ENCODE results near the gene CES4A. TPM values are rescaled to one million over a fixed set of nuclear protein-coding genes. Genes with fewer than 3 reads are reported as not detected.

The CES4A gene
- total RNA-seq, 2 experiments from 2014 or later = 28.9 to 30.5 TPM

DNA sequence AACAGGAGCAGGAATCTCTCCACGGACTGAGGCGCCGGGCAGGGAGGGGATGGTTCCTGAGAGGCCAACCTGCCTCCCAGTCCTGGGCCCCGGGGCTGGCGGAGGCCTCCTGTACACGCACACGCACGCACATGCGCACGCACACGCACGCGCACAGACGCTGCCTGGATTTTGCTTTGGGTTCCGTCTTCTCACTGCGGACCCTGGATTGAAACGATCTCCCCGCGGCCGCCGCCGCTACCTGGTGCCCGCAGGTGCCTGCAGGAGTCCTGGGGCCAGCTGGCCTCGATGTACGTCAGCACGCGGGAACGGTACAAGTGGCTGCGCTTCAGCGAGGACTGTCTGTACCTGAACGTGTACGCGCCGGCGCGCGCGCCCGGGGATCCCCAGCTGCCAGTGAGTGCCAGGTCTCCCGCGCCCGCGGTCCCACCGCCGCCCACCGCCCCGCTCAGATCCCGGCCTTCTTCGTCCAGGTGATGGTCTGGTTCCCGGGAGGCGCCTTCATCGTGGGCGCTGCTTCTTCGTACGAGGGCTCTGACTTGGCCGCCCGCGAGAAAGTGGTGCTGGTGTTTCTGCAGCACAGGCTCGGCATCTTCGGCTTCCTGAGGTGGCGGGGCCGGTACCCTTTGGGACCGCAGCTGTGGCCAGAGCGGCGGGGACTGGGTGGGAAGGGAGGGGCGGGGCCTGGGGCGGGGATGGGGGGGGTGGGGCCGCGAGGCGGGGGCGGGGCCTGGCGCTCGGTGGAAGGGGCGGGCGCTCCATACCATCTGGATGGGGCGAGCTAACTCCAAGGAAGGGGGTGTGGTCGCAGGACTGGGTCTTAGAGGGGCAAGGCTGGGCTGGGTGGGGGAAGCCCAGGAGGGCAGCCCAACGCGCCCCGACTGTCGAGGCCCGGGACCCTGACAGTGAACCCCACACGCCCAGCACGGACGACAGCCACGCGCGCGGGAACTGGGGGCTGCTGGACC, 12.3 kb downstream of the CES4A start:
- H3K36me3 Mint-ChIP-seq (ENCODE audit: low read depth) = peaks cover 27% of the 10 kb centered on the region
- H3K4me1 Mint-ChIP-seq = peaks cover 36% of the 10 kb centered on the region
- H3K27me3 Mint-ChIP-seq = no peaks in the 10 kb centered on the region
- no peaks in the 10 kb centered on the region for H3K9me3 Mint-ChIP-seq
- POLR2A ChIA-PET = no interaction called here
- peak; percentile 65 for DNase-seq
- CTCF ChIA-PET = interaction anchor here (0.5 to 1.5 kb wide), 6 partner anchors 9 to 185 kb away, joined by 3 read pairs; no protein-coding TSS in a partner anchor
- H3K4me3 Mint-ChIP-seq = peak overlapping the region; percentile 73
- peak overlapping the region; percentile 86 for H3K27ac Mint-ChIP-seq

DNA sequence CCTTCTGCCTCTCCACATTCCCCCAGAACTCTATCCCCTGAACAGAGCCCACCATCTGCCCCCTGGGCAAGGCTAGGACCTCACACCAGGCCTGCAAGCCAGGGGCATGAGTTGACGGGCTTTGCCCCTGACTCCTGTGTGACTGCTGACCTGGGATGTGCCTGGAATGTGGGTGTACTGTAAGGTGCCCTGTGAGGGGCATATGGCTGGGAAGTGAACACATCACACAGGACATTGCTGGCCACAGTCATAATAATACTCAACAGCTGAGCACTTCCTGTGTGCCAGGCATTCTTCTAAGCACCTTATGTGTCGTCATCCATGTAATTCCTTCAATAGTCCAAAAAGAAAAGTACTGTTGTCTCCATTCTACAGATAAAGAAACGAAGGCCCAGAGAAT, 13.3 kb downstream of the CES4A start:
- peaks cover 38% of the 10 kb centered on the region for H3K4me1 Mint-ChIP-seq
- H3K36me3 Mint-ChIP-seq (ENCODE audit: low read depth) = peaks cover 29% of the 10 kb centered on the region
- H3K27ac Mint-ChIP-seq = no peak overlapping the region
- POLR2A ChIA-PET = no interaction called here
- no peak for DNase-seq
- CTCF ChIA-PET = interaction anchor here (0.6 to 1.7 kb wide), 3 partner anchors 10 to 13 kb away, joined by 3 to 4 read pairs (median 3); partner anchors contain the start of gene CES4A
- H3K9me3 Mint-ChIP-seq = no peaks in the 10 kb centered on the region
- H3K4me3 Mint-ChIP-seq = peak overlapping the region; percentile 73
- no peaks in the 10 kb centered on the region for H3K27me3 Mint-ChIP-seq

DNA sequence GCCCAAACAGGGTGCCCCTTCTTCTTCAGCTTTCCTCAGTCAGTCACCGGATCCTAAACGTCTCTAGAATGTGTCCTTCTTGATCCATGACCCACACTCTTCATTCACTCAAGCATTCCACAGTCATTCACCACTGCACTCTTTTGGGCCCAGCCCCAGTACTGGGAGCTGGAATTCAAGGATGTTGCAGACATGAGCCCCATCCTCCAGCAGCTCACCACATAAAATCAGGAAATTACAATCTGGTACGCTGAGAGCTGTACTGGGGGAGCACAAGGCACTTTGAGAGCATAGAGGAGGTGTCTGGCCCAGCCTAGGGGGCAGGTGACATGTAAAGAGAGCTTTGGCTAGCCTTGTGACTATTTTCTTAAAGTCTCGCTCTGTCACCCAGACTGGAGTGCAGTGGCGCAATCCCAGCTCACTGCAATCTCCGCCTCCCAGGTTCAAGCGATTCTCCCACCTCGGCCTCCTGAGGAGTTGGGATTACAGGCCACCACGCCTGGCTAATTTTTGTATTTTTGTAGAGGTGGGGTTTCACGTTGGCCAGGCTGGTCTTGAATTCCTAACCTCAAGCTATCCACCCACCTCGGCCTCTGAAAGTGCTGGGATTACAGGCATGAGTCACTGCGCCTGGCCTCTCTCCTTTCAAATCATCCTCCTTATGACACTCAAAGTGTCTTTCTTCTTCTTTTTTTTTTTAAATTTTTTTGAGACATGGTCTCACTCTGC, 18.7 kb downstream of the CES4A start:
- no peak for DNase-seq
- Mint-ChIP-seq H3K27me3 (no peaks in the 10 kb centered on the region), H3K27ac (no peak overlapping the region), H3K9me3 (no peaks in the 10 kb centered on the region), H3K36me3 (ENCODE audit: low read depth) (peaks cover 19% of the 10 kb centered on the region), H3K4me1 (peaks cover 34% of the 10 kb centered on the region), H3K4me3 (no peak overlapping the region)
- ChIA-PET CTCF (interaction anchor here (2.9 to 4.2 kb wide), 2 partner anchors 11 to 148 kb away, joined by 7 to 34 read pairs; no protein-coding TSS in a partner anchor), POLR2A (interaction anchor here (0.5 kb wide), 1 partner anchor 35 kb away, joined by 7 read pairs; no protein-coding TSS in a partner anchor)

DNA sequence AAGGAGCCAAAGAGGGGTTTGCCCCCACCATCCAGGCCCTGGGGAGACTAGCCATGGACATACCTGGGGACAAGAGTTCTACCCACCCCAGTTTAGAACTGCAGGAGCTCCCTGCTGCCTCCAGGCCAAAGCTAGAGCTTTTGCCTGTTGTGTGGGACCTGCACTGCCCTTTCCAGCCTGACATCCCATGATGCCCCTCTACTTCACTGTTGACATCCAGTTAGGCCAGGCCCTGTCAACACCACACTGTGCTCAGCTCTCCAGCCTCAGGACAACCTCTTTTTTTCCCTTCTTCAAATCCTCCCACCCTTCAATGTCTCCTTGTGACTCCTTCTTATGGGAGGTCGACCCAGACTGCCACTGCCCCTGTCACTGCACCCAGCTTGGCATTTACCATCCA, 20.8 kb downstream of the CES4A start:
- H3K4me3 Mint-ChIP-seq = no peak overlapping the region
- ChIA-PET POLR2A (no interaction called here), CTCF (interaction anchor here (1.3 to 4.2 kb wide), 3 partner anchors 9 to 176 kb away, joined by 3 to 34 read pairs (median 7); no protein-coding TSS in a partner anchor)
- H3K9me3 Mint-ChIP-seq = no peaks in the 10 kb centered on the region
- no peak overlapping the region for H3K27ac Mint-ChIP-seq
- peaks cover 10% of the 10 kb centered on the region for H3K36me3 Mint-ChIP-seq (ENCODE audit: low read depth)
- DNase-seq = no peak
- H3K27me3 Mint-ChIP-seq = no peaks in the 10 kb centered on the region
- peaks cover 39% of the 10 kb centered on the region for H3K4me1 Mint-ChIP-seq

DNA sequence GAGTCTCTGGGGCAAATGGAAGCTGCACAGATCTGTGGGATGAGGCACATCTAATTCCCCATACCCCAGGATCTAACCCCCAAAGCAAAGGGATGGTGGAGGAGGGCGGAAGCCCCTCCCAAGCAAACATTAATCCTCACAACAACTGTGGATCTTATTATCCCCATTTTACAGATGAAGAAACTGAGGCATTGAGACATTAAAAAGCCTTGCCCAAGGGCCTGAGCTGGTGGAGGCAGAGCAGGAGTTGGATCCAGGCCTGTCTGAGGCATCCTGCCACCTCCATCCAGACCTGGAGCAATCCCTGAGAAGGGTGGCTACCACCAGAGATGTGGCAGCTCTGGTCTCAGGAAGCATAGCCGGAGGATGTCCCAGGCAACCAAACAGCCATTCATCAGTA, 22.9 kb downstream of the CES4A start:
- DNase-seq = no peak
- peaks cover 59% of the 10 kb centered on the region for H3K4me1 Mint-ChIP-seq
- POLR2A ChIA-PET = no interaction called here
- H3K4me3 Mint-ChIP-seq = no peak overlapping the region
- H3K27me3 Mint-ChIP-seq = no peaks in the 10 kb centered on the region
- H3K36me3 Mint-ChIP-seq (ENCODE audit: low read depth) = no peaks in the 10 kb centered on the region
- no peak overlapping the region for H3K27ac Mint-ChIP-seq
- CTCF ChIA-PET = interaction anchor here (1.1 to 11.2 kb wide), 5 partner anchors 19 to 382 kb away, joined by 3 to 129 read pairs (median 3); partner anchors contain the start of genes B3GNT9 and TPPP3
- H3K9me3 Mint-ChIP-seq = no peaks in the 10 kb centered on the region

DNA sequence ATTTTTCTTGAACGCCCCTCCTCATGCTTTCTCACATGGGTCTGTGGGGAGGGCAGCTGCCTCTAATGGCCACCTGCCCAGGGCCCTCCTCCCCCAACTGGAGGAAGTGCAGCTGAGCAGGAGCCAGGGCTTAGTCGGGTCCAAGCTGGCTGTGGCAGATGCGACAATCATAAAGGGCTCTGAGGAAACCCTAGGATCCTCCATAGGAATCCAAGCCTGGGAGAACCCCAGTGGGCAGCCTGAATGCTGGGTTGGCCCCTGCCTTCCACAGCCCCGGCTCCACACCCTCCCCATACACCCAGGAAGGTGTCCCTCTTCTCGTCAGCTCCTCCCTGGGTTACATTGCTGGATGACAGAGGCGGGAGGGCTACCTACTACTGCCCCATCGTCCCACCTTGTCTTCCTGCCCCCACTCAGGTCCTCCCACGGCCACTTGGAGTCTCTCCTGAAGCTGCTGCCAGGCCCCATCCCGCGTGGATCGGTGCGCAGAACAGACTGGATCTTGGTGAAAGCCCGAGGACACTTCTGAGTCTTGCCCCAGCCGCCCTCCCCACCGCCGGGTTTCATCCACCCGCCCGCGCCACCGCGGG, 24.9 kb downstream of the CES4A start:
- Mint-ChIP-seq H3K36me3 (ENCODE audit: low read depth) (no peaks in the 10 kb centered on the region), H3K27ac (peak overlapping the region; percentile 86), H3K9me3 (no peaks in the 10 kb centered on the region), H3K4me3 (peak overlapping the region; percentile 82), H3K27me3 (no peaks in the 10 kb centered on the region), H3K4me1 (peaks cover 61% of the 10 kb centered on the region)
- ChIA-PET CTCF (interaction anchor here (0.6 to 11.2 kb wide), 23 partner anchors 9 to 184 kb away, joined by 3 to 129 read pairs (median 4); partner anchors contain the start of genes B3GNT9, CES4A, FBXL8 and TRADD), POLR2A (interaction anchor here (0.7 to 1.2 kb wide), 4 partner anchors 9 to 542 kb away, joined by 3 to 6 read pairs (median 4); no protein-coding TSS in a partner anchor)
- DNase-seq = no peak

DNA sequence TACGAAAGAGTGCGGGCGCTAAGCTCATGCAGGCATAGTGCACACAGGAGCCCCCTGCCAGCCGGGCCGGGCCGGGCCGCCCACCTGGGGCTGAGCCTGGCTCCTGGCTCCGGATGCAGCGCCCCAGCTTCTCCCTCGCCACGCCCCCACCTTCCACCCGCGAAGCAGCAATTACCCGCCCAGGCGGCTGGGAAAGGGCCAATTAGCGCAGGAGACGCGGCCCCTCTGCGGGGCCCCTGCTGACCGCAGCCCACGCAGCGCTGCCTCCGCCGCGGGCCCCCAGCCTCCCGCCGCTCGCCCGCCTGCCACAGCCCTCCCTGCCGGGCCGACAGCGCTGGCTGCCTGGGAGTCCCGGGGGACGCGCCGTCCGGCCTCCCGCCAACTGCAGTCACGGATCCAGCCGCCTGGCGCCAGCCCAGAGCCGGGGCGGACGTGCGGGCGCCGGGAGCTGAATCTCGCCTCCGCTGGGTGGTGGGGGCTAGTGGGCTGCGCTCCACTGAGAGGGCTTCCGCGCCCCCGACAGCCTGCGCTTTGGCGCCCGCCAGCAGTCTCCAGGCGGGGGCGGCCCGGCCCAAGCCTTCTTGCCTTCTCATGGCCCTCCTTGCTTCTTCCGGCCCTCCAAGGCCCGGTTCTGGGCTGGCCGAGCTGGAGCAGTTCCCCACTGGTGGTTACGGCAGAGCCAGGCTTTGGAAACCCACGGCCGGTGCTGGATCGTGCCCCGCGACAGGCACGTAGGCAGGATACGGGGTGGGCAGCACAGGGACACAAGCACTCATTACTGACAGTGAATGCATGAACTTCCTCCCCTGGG, 25.6 kb downstream of the CES4A start:
- Mint-ChIP-seq H3K27ac (peak overlapping the region; percentile 96), H3K27me3 (no peaks in the 10 kb centered on the region), H3K4me1 (peaks cover 56% of the 10 kb centered on the region), H3K36me3 (ENCODE audit: low read depth) (no peaks in the 10 kb centered on the region), H3K4me3 (peak overlapping the region; percentile 82), H3K9me3 (no peaks in the 10 kb centered on the region)
- peak; percentile 85 for DNase-seq
- ChIA-PET CTCF (interaction anchor here (0.6 to 11.2 kb wide), 21 partner anchors 9 to 161 kb away, joined by 3 to 129 read pairs (median 4); partner anchors contain the start of genes B3GNT9, FBXL8 and TRADD), POLR2A (interaction anchor here (0.6 to 1.2 kb wide), 5 partner anchors 9 to 542 kb away, joined by 3 to 6 read pairs (median 3); no protein-coding TSS in a partner anchor)

DNA sequence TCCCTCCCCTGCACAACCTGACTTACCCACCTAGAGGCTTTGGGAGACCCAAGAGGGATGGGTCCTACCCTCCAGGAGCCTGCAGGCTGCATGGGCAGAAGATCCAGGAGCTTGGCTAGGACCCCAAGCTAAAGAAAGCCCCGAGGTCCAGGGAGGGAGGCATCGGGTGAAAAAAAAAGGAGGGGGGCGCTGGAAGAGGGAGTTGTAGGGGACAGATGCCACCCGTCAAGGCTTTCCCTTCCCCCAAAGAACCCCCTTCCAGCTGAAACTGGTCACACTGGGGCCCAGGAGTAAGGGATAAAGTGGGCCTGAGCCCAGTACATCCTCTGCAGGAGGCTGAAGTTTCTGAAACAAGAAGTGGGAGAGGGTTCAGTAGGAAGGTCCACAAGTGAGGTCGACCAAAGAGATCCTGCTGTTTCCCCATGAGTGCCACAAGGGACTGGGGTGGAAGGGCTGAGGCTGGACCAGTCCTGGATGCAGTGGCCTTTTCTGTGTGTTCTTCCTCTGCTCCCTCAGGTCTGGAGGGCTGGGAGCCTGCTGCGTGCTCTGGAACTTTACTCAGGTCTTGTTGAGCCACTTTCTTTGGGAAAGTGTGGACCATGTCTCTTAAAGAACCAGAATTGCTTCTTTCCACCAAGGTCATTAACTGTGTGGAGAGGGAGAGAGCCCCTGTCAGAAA, 26.4 kb downstream of the CES4A start:
- Mint-ChIP-seq H3K36me3 (ENCODE audit: low read depth) (no peaks in the 10 kb centered on the region), H3K4me1 (peaks cover 49% of the 10 kb centered on the region), H3K4me3 (peak overlapping the region; percentile 82), H3K9me3 (no peaks in the 10 kb centered on the region), H3K27ac (peak overlapping the region; percentile 96), H3K27me3 (no peaks in the 10 kb centered on the region)
- ChIA-PET POLR2A (interaction anchor here (0.6 to 1.2 kb wide), 2 partner anchors 8 to 40 kb away, joined by 3 read pairs; no protein-coding TSS in a partner anchor), CTCF (interaction anchor here (1.0 to 11.2 kb wide), 9 partner anchors 13 to 160 kb away, joined by 3 to 129 read pairs (median 9); partner anchors contain the start of gene B3GNT9)
- DNase-seq = no peak

DNA sequence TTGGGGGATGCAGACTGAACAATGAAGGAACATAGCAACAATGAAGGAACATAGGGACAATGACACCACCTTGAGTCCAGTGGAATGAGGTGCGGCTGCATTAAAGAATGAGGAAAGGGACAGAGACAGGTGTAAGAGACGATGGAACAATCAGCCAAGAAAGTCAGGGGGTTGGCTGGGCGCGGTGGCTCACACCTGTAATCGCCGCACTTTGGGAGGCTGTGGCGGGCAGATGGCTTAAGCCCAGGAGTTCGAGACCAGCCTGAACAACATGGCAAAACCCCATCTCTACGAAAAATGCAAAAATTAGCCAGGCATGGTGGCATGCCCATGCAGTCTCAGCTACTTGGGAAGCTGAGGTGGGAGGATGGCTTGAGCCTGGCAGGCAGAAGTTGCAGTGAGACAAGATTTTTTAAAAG, 26.9 kb downstream of the CES4A start:
- H3K27me3 Mint-ChIP-seq = no peaks in the 10 kb centered on the region
- DNase-seq = no peak
- ChIA-PET CTCF (interaction anchor here (1.0 to 11.2 kb wide), 3 partner anchors 13 to 138 kb away, joined by 3 to 129 read pairs (median 54); partner anchors contain the start of genes B3GNT9 and CBFB), POLR2A (no interaction called here)
- peaks cover 48% of the 10 kb centered on the region for H3K4me1 Mint-ChIP-seq
- peak overlapping the region; percentile 82 for H3K4me3 Mint-ChIP-seq
- no peaks in the 10 kb centered on the region for H3K36me3 Mint-ChIP-seq (ENCODE audit: low read depth)
- peak overlapping the region; percentile 96 for H3K27ac Mint-ChIP-seq
- no peaks in the 10 kb centered on the region for H3K9me3 Mint-ChIP-seq

DNA sequence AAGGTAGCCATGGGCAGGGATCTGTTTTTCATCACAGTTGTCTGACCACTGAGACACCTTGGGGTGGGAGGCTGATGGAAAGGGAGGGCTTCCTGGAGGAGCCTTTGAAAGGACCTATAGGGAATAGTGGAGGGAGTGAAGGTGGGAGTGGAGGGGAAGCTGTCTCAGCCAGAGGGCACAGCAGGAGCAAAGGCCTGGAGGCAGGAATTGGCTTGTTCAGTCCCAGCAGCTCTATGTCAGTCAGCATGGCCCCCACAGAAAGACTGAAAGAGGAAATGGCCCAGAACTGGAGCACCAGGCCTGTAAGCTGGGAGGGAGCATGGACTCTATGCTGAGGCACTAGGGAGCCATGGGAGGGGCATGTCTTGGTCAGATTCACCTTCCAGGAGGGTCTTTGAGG, 27.8 kb downstream of the CES4A start:
- H3K4me3 Mint-ChIP-seq = no peak overlapping the region
- peaks cover 43% of the 10 kb centered on the region for H3K4me1 Mint-ChIP-seq
- no peaks in the 10 kb centered on the region for H3K27me3 Mint-ChIP-seq
- no peak for DNase-seq
- POLR2A ChIA-PET = no interaction called here
- no peaks in the 10 kb centered on the region for H3K9me3 Mint-ChIP-seq
- peak overlapping the region; percentile 65 for H3K27ac Mint-ChIP-seq
- no peaks in the 10 kb centered on the region for H3K36me3 Mint-ChIP-seq (ENCODE audit: low read depth)
- CTCF ChIA-PET = interaction anchor here (4.3 to 11.2 kb wide), 4 partner anchors 8 to 144 kb away, joined by 34 to 129 read pairs (median 49); partner anchors contain the start of genes B3GNT9, CBFB, FBXL8 and TRADD

All from activated CD4-positive, alpha-beta T cell treated with anti-CD3 and anti-CD28 coated beads, Interleukin-2, amount 10 ng/mL, durations not matched to agents 7 days and 5 days (primary cell).